Measurements from ENCODE around the gene GPR25. TPM values are rescaled to one million over a fixed set of nuclear protein-coding genes. Genes with fewer than 3 reads are reported as not detected.

GPR25 gene
- total RNA-seq, 2 donors from 2014 or later = 1.3 TPM; not detected in 1

DNA sequence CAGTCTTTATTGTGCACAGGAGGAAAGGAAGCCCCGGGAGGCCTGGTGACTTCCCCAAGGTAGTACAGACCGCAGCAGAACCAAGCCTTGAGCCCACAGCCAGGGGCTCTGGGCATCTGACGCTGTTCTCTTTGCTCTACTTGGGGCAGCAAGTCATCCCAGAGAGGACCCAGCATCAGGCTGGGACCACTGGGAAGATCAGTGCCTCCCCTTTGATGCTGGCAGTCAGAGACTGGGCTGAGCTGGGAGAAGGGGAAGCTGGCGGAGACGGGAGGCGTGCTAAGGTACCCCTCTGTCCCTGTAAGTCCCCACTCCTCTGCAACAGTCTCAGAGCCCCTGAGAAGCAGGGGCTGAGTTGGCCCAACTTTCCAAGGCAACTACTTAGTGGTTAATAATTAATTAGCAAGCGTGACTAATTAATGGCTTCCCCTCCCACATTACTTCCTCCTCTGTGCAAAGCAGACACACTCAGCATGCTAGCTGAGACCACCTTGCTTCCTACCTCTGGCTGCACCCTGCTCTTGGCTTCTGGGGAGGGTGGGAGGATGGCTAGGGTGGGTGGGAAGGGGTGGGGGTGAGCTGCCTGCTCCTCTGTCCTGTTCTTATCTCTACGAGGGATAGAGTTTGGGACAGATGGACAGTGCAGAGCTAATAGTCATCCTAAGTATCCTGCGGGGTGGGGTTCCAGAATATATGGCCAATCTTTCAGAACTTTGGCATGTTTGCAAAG is 23.2 kb downstream of the GPR25 start:
- 37 to 41% methylated on average over 8 to 9 of the region's 9 CpGs for WGBS, 2 donors
- ATAC-seq (peak; percentile 38), DNase-seq (peak in 3 of 4 donors; percentile 30 to 36 (median 35))
- H3K4me1 ChIP-seq = peaks cover 50% of the 10 kb centered on the region
- peaks cover 0 to 11% of the 10 kb centered on the region in 2 donors for H3K36me3 ChIP-seq (replicated peaks in 1 of 2; ENCODE audit: insufficient read depth in 1 of 2, low read depth in 2 of 2)
- peak overlapping the region; percentile 5 to 24 for H3K4me3 ChIP-seq
- intact Hi-C loops (cut with DNase I) = no loop called here
- H3K27me3 ChIP-seq = no peaks in the 10 kb centered on the region
- peak overlapping the region; percentile 87 to 96 (median 92) for H3K27ac ChIP-seq
- H3K9me3 ChIP-seq = no peaks in the 10 kb centered on the region
- peak in 1 of 3 donors; percentile 7 for TF ChIP-seq POLR2A (IDR thresholded peaks at IDR 0.05)
- TF ChIP-seq, protein P1, sequence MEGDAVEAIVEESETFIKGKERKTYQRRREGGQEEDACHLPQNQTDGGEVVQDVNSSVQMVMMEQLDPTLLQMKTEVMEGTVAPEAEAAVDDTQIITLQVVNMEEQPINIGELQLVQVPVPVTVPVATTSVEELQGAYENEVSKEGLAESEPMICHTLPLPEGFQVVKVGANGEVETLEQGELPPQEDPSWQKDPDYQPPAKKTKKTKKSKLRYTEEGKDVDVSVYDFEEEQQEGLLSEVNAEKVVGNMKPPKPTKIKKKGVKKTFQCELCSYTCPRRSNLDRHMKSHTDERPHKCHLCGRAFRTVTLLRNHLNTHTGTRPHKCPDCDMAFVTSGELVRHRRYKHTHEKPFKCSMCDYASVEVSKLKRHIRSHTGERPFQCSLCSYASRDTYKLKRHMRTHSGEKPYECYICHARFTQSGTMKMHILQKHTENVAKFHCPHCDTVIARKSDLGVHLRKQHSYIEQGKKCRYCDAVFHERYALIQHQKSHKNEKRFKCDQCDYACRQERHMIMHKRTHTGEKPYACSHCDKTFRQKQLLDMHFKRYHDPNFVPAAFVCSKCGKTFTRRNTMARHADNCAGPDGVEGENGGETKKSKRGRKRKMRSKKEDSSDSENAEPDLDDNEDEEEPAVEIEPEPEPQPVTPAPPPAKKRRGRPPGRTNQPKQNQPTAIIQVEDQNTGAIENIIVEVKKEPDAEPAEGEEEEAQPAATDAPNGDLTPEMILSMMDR (IDR thresholded peaks at IDR 0.05) = no peak

DNA sequence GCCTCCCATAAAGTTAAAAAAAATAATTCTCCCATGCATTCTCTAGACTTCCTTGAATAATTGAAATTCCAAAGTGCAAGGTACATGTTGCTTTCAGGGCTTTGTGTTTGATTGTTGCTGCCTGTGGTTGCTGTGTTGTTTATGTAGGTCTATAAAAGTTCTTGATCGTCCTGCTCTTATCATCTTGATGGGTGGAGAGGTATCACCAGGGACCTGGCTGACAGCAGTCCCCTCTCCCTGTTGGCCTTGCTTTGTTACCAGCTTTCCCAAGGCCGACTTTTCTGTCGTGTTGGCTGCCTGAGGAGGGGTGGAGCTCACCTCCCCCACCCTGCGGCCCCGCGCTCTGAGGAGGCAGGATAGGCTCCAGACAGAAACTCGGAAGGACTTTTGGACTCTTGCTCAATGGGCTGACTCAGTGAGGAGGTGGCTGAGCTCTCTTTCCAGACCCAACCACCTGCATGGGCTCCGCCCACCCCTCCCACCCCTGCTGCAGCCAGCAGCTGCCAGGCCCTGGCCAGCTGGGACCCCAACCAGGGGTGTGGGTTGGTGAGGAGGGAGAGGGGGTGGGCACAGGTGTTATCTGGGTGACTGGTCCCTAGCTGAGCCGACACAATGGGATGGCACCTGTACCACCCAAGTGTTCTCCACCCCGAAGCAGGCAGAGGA is 23.9 kb downstream of the GPR25 start:
- 30 to 31% methylated on average over 10 of the region's 10 CpGs for WGBS, 2 donors
- peaks cover 43% of the 10 kb centered on the region for H3K4me1 ChIP-seq

DNA sequence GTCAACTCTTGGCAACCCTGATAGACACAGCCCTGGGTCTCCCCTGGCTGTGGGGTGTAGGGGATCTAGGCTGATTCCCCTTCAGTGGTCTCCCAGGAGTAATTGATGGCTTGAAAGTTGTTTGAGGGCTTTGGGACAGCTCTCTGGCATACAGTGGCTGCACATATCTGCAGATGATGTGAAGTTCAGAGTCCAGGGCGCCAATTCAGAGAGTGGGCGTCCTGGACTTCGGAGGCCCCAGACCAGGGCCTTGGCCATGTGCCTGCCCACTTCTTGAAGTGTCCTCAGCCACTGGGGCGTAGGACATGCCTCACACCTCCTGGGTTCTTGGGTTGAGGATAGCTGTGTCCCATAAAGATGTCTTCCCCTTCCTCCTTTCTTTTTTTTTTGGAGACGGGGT is 24.5 kb downstream of the GPR25 start:
- H3K4me1 ChIP-seq = peaks cover 38% of the 10 kb centered on the region
- intact Hi-C loops (cut with DNase I) = no loop called here

More for the DNA sequence above, 23.9 kb downstream of the GPR25 start:
- peak; percentile 88 to 94 (median 92) for DNase-seq
- Histone ChIP-seq H3K27me3 (no peaks in the 10 kb centered on the region), H3K4me3 (no peak overlapping the region), H3K36me3 (replicated peaks in 1 of 2; ENCODE audit: insufficient read depth in 1 of 2, low read depth in 2 of 2) (peaks cover 0 to 17% of the 10 kb centered on the region in 2 donors), H3K9me3 (no peaks in the 10 kb centered on the region), H3K27ac (peak overlapping the region; percentile 87 to 96 (median 92))
- TF ChIP-seq POLR2A (IDR thresholded peaks at IDR 0.05) = peak; percentile 67 to 88 (median 87)
- TF ChIP-seq, protein P1 (IDR thresholded peaks at IDR 0.05) = no peak
- intact Hi-C loops (cut with DNase I) = no loop called here
- peak; percentile 88 for ATAC-seq

DNA sequence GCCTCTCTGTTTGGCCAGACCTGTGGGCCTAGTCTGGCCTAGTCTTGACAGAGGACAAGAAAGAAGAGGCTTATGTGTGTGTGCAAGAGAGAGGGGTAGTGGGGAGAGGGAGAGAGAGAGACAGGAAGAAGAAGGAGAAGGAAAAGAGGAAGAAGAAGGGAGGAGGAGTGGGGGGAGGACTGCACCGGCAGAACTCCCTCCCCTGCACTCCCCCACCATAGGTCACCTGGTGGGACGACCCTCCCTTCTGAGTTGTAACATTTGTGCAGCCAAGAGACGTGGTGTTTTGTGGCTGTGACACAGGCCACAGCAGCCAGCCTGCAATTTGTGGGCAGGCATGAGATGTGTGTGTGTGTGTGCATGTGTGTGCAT is 26.2 kb downstream of the GPR25 start:
- no peak for DNase-seq
- no peak overlapping the region for H3K4me3 ChIP-seq
- no peak for ATAC-seq
- no peaks in the 10 kb centered on the region for H3K27me3 ChIP-seq
- intact Hi-C loops (cut with DNase I) = no loop called here
- H3K4me1 ChIP-seq = peaks cover 30% of the 10 kb centered on the region
- H3K36me3 ChIP-seq (replicated peaks in 1 of 2; ENCODE audit: insufficient read depth in 1 of 2, low read depth in 2 of 2) = peaks cover 0 to 17% of the 10 kb centered on the region in 2 donors
- 42 to 66% methylated on average over 3 of the region's 3 CpGs for WGBS, 2 donors
- H3K9me3 ChIP-seq = no peaks in the 10 kb centered on the region
- no peak overlapping the region for H3K27ac ChIP-seq
- TF ChIP-seq, protein P1 (IDR thresholded peaks at IDR 0.05) = no peak
- TF ChIP-seq POLR2A (IDR thresholded peaks at IDR 0.05) = no peak

More for the DNA sequence above, 24.5 kb downstream of the GPR25 start:
- ATAC-seq = no peak
- WGBS, 2 donors = 57 to 61% methylated on average over 5 of the region's 5 CpGs
- peak overlapping the region; percentile 87 to 96 (median 92) for H3K27ac ChIP-seq
- DNase-seq = peak in 2 of 4 donors; percentile 26 to 33
- H3K36me3 ChIP-seq (replicated peaks in 1 of 2; ENCODE audit: insufficient read depth in 1 of 2, low read depth in 2 of 2) = peaks cover 0 to 17% of the 10 kb centered on the region in 2 donors
- TF ChIP-seq POLR2A (IDR thresholded peaks at IDR 0.05) = no peak
- TF ChIP-seq, protein P1 (IDR thresholded peaks at IDR 0.05) = no peak
- H3K4me3 ChIP-seq = no peak overlapping the region
- H3K27me3 ChIP-seq = no peaks in the 10 kb centered on the region
- no peaks in the 10 kb centered on the region for H3K9me3 ChIP-seq
